Thyroid gland (tissue), 4 donors: Measurements from ENCODE around the gene HPCAL1. TPM values are rescaled to one million over a fixed set of nuclear protein-coding genes. Genes with fewer than 3 reads are reported as not detected.

ENCODE experiments used
- DNase-seq, 2 donors: peaks; one replicate each; pipeline ENCODE4 v3.0.0-alpha.2; 2019
- H3K27ac ChIP-seq, 3 donors: fragments of 200-600 bp; sonication (generic); 1 replicate in 2 of 3; 2 replicates in 1 of 3; pipeline ENCODE4 v1.5.1; 2016 to 2019; ENCODE audit warnings: mild to moderate bottlenecking in 1 of 3, moderate library complexity in 1 of 3
- H3K27me3 ChIP-seq: fragments of 200-600 bp; sonication (generic); one replicate; pipeline ENCODE4 v1.5.1; 2019
- H3K36me3 ChIP-seq, 2 donors: fragments of 200-600 bp; sonication (generic); one replicate each; pipeline ENCODE4 v1.5.1; 2016 to 2019
- H3K4me1 ChIP-seq, 2 donors: fragments of 200-600 bp; sonication (generic); one replicate each; pipeline ENCODE4 v1.5.1; 2017 to 2019
- H3K4me3 ChIP-seq, 3 donors: fragments of 200-600 bp; sonication (generic); replicated peaks in 1 of 3; 1 replicate in 2 of 3; 2 replicates in 1 of 3; pipeline ENCODE4 v1.5.1; 2016; ENCODE audit warnings: mild to moderate bottlenecking in 1 of 3
- H3K9me3 ChIP-seq: fragments of 200-600 bp; sonication (generic); one replicate; pipeline ENCODE4 v1.5.1; 2017
- CTCF ChIP-seq, 6 experiments: fragments of 200-600 bp in 3 of 6; fragments of 450-650 bp in 3 of 6; sonication (generic) in 3 of 6; IDR thresholded peaks; one replicate each; pipeline ENCODE4 v1.5.1; 2016 to 2019; ENCODE audit warnings: antibody characterized with exemption in 6 of 6, mild to moderate bottlenecking in 2 of 6, inconsistent platforms in 1 of 6, moderate library complexity in 1 of 6
- POLR2A ChIP-seq, 2 donors: fragments of 450-650 bp; IDR thresholded peaks; one replicate each; pipeline ENCODE4 v1.6.1; 2017; ENCODE audit warnings: antibody characterized with exemption in 2 of 2, mild to moderate bottlenecking in 2 of 2, moderate library complexity in 1 of 2
- WGBS, 2 donors: methylation state at CpG; one replicate each; pipeline ENCODE4 v1.1.5; 2017; 5-methylcytosine and 5-hydroxymethylcytosine counted together
- intact Hi-C: fragments of 100-400 bp; cut with DNase I; formaldehyde crosslinking; loops from one replicate; pipeline ENCODE4 v1.15.1; 2023
- total RNA-seq, 4 donors: library from RNA; depleted of rRNA; stranded (reverse); fragments of >200 nt; gene quantifications; one replicate each; pipeline ENCODE4 v1.2.3, GENCODE V29; 2016

Gene HPCAL1
- total RNA-seq, 4 donors from 2014 or later = 39.9 to 84.2 (median 64.8) TPM

GRCh38 chr2:10345126-10345525, 42.4 kb downstream of the HPCAL1 start:
- intact Hi-C loops = no loop called here
- no peaks in the 10 kb centered on the region for H3K36me3 ChIP-seq
- H3K27me3 ChIP-seq = no peaks in the 10 kb centered on the region
- WGBS, 2 donors = 90 to 96% methylated on average over 3 of the region's 3 CpGs
- H3K4me1 ChIP-seq = peaks cover 0 to 15% of the 10 kb centered on the region in 2 donors
- H3K4me3 ChIP-seq = no peak overlapping the region
- H3K9me3 ChIP-seq = no peaks in the 10 kb centered on the region
- no peak for DNase-seq
- TF ChIP-seq POLR2A (IDR thresholded peaks at IDR 0.05) (no peak), CTCF (IDR thresholded peaks at IDR 0.05) (no peak)
- H3K27ac ChIP-seq = no peak overlapping the region

DNA sequence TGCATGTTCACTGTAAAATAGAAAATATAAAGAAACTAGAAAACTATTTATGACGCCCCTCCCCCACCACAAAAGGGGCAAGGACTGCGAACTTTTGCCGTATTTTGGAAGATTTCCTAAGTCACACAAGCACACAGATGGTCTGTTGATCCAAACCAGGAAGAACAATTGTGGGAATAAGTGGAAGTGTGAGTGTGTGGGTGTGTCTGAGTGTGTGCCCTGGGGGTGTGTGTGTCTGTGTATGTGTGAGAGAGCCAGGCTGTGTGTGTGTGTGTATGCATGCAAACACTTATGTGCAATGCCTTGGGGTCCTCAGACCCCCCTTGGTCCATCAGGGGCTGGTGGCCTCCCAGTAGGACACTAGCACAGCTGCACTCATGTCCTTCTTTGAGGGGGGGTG, 43.1 kb downstream of the HPCAL1 start:
- Histone ChIP-seq H3K27ac (no peak overlapping the region), H3K9me3 (no peaks in the 10 kb centered on the region), H3K36me3 (no peaks in the 10 kb centered on the region), H3K4me1 (peaks cover 0 to 15% of the 10 kb centered on the region in 2 donors), H3K27me3 (no peaks in the 10 kb centered on the region), H3K4me3 (no peak overlapping the region)
- intact Hi-C loops = no loop called here
- DNase-seq = no peak
- 84 to 85% methylated on average over 3 of the region's 3 CpGs for WGBS, 2 donors
- TF ChIP-seq POLR2A (IDR thresholded peaks at IDR 0.05) = no peak
- no peak for TF ChIP-seq CTCF (IDR thresholded peaks at IDR 0.05)

DNA sequence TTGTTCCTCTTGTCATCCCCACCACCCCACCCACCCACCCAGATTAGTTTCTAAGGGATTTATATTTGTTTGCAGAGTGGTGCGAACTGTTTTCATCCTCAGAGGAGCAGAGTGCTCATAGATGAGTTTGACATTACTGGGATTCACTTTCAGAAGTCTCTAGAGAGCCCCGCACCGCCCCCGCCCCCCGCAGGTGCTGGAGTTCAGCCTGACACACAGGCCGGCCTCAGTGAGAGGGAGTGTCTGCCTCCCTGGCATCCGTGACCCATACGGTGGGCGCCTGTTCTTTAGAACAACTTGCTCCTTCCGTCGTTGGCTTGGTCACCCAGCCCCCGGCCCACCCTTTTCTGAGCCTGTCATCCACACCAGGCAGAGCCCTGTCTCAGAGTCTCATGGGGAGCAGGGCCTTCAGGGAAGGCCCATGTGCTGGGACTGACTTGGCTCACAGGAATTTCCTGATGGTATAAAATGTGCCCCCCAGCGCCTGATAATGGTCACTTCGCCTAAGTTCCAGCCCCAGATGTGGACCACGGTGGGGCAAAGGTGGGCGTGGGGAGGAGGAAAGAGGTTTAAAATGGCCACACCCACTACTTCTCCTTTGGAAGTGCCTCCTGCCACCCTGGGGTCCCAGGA, 44.3 kb downstream of the HPCAL1 start:
- no peak for TF ChIP-seq POLR2A (IDR thresholded peaks at IDR 0.05)
- TF ChIP-seq CTCF (IDR thresholded peaks at IDR 0.05) = no peak
- Histone ChIP-seq H3K4me1 (peaks cover 0 to 15% of the 10 kb centered on the region in 2 donors), H3K4me3 (no peak overlapping the region), H3K36me3 (no peaks in the 10 kb centered on the region), H3K27me3 (no peaks in the 10 kb centered on the region), H3K27ac (no peak overlapping the region), H3K9me3 (no peaks in the 10 kb centered on the region)
- intact Hi-C loops = no loop called here
- WGBS, 2 donors = 79 to 85% methylated on average over 16 of the region's 16 CpGs
- DNase-seq = no peak

- WGBS, 2 donors = 82 to 83% methylated on average over 7 of the region's 7 CpGs
Observed at GRCh38 chr2:10347562-10347948, 44.9 kb downstream of the HPCAL1 start.

More at GRCh38 chr2:10347562-10347948, 44.9 kb downstream of the HPCAL1 start:
- peaks cover 0 to 15% of the 10 kb centered on the region in 2 donors for H3K4me1 ChIP-seq
- H3K9me3 ChIP-seq = no peaks in the 10 kb centered on the region
- TF ChIP-seq CTCF (IDR thresholded peaks at IDR 0.05) (no peak), POLR2A (IDR thresholded peaks at IDR 0.05) (no peak)
- no peaks in the 10 kb centered on the region for H3K27me3 ChIP-seq
- no peaks in the 10 kb centered on the region for H3K36me3 ChIP-seq
- H3K27ac ChIP-seq = no peak overlapping the region
- H3K4me3 ChIP-seq = no peak overlapping the region
- DNase-seq = no peak
- intact Hi-C loops = no loop called here
